BLaER1 treated with 17β-estradiol and CSF1 and Interleukin-3, amounts not matched to agents 10 nM and 100 nM (cell line): Measurements from ENCODE around the gene WHRN.

Experiments
- H3K27ac ChIP-seq, 11 experiments: shearing (Covaris generic); formaldehyde crosslinking; 2 replicates each; pipeline ENCODE4 v1.8.1; 2022
- H3K27me3 ChIP-seq, 11 experiments: shearing (Covaris generic); formaldehyde crosslinking; 2 replicates each; pipeline ENCODE4 v1.8.1; 2022
- H3K36me3 ChIP-seq, 11 experiments: shearing (Covaris generic); formaldehyde crosslinking; 2 replicates each; pipeline ENCODE4 v1.8.1; 2022
- H3K4me1 ChIP-seq, 10 experiments: shearing (Covaris generic); formaldehyde crosslinking; 2 replicates each; pipeline ENCODE4 v1.8.1; 2022
- H3K4me2 ChIP-seq, 11 experiments: shearing (Covaris generic); formaldehyde crosslinking; 2 replicates each; pipeline ENCODE4 v1.8.1; 2022
- H3K4me3 ChIP-seq, 10 experiments: shearing (Covaris generic); formaldehyde crosslinking; 2 replicates each; pipeline ENCODE4 v1.8.1; 2022
- H3K9ac ChIP-seq, 11 experiments: shearing (Covaris generic); formaldehyde crosslinking; 2 replicates each; pipeline ENCODE4 v1.8.1; 2022
- H3K9me3 ChIP-seq, 11 experiments: shearing (Covaris generic); formaldehyde crosslinking; replicated peaks in 1 of 11; 2 replicates each; pipeline ENCODE4 v1.8.1; 2022
- H4K20me1 ChIP-seq, 11 experiments: shearing (Covaris generic); formaldehyde crosslinking; 2 replicates each; pipeline ENCODE4 v1.8.1; 2022
- Cebpa-rat ChIP-seq, 11 experiments: shearing (Covaris generic); IDR thresholded peaks; 2 replicates each; pipeline ENCODE4 v1.8.1; 2022

The WHRN gene

GRCh38 chr9:114497727-114498382 lies 7.4 kb downstream of the WHRN start:
- H3K36me3 ChIP-seq: no peaks in the 10 kb centered on the region
- H4K20me1 ChIP-seq: no peaks in the 10 kb centered on the region
- H3K4me2 ChIP-seq: peak overlapping the region in 7 of 11 experiments; percentile 27 to 54 (median 42); a peak in 7 of 22 replicates
- H3K4me1 ChIP-seq: peaks cover 0 to 23% (median 14%) of the 10 kb centered on the region in 10 experiments; a peak in 17 of 20 replicates
- H3K27ac ChIP-seq: no peak overlapping the region
- H3K4me3 ChIP-seq: no peak overlapping the region
- no peak for TF ChIP-seq Cebpa-rat (IDR thresholded peaks at IDR 0.05)
- H3K27me3 ChIP-seq: peaks cover 0 to 29% (median 10%) of the 10 kb centered on the region in 11 experiments; a peak in 15 of 22 replicates
- no peaks in the 10 kb centered on the region for H3K9me3 ChIP-seq
- 0 out of 22 replicates have a peak overlapping the region, but pooled peaks of 1 of the 11 experiments have one; percentile 8 for H3K9ac ChIP-seq

- Histone ChIP-seq H4K20me1 (no peaks in the 10 kb centered on the region), H3K9ac (0 out of 22 replicates have a peak overlapping the region, but pooled peaks of 1 of the 11 experiments have one; percentile 8), H3K4me1 (peaks cover 0 to 23% (median 14%) of the 10 kb centered on the region in 10 experiments; a peak in 17 of 20 replicates), H3K4me2 (peak overlapping the region in 9 of 11 experiments; percentile 9 to 54 (median 42); a peak in 17 of 22 replicates), H3K9me3 (no peaks in the 10 kb centered on the region), H3K4me3 (no peak overlapping the region), H3K36me3 (no peaks in the 10 kb centered on the region), H3K27me3 (peaks cover 0 to 24% (median 8%) of the 10 kb centered on the region in 11 experiments; a peak in 12 of 22 replicates), H3K27ac (no peak overlapping the region)
- TF ChIP-seq Cebpa-rat (IDR thresholded peaks at IDR 0.05): no peak
Observed at GRCh38 chr9:114497236-114497635, 8.0 kb downstream of the WHRN start.

DNA sequence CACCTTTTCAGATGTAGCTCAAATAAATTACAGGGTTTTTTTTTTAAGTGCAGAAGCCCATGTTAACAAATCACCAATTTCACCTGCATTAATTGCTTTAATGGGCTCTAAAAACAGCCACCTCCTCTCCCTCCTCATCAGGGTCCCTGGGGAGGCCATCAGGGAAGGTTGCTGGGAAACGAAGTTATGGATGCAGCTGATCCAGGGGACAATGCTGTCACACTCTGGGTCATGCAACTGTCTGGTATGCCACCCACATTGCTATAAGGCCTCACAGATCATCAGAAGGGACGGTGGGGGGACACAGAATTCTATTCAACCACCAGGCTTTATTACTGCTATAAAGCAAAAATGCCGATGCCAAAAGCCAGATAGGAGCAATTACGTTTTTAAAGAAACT lies 9.3 kb downstream of the WHRN start:
- Histone ChIP-seq H3K36me3 (no peaks in the 10 kb centered on the region), H3K9ac (no peak overlapping the region), H3K4me1 (peaks cover 0 to 23% (median 14%) of the 10 kb centered on the region in 10 experiments; a peak in 17 of 20 replicates), H4K20me1 (no peaks in the 10 kb centered on the region), H3K27me3 (peaks cover 0 to 19% (median 8%) of the 10 kb centered on the region in 11 experiments; a peak in 10 of 22 replicates), H3K4me2 (no peak overlapping the region), H3K27ac (no peak overlapping the region), H3K4me3 (no peak overlapping the region), H3K9me3 (no peaks in the 10 kb centered on the region)
- TF ChIP-seq Cebpa-rat (IDR thresholded peaks at IDR 0.05): no peak

- Histone ChIP-seq H3K4me1 (peaks cover 0 to 25% (median 14%) of the 10 kb centered on the region in 10 experiments; a peak in 17 of 20 replicates), H4K20me1 (no peaks in the 10 kb centered on the region), H3K9ac (no peak overlapping the region), H3K27ac (no peak overlapping the region), H3K9me3 (no peaks in the 10 kb centered on the region), H3K36me3 (no peaks in the 10 kb centered on the region), H3K4me2 (no peak overlapping the region), H3K4me3 (no peak overlapping the region), H3K27me3 (peaks cover 0 to 12% (median 7%) of the 10 kb centered on the region in 11 experiments; a peak in 10 of 22 replicates)
- no peak for TF ChIP-seq Cebpa-rat (IDR thresholded peaks at IDR 0.05)
Observed at GRCh38 chr9:114494776-114495569, 10.3 kb downstream of the WHRN start.

DNA sequence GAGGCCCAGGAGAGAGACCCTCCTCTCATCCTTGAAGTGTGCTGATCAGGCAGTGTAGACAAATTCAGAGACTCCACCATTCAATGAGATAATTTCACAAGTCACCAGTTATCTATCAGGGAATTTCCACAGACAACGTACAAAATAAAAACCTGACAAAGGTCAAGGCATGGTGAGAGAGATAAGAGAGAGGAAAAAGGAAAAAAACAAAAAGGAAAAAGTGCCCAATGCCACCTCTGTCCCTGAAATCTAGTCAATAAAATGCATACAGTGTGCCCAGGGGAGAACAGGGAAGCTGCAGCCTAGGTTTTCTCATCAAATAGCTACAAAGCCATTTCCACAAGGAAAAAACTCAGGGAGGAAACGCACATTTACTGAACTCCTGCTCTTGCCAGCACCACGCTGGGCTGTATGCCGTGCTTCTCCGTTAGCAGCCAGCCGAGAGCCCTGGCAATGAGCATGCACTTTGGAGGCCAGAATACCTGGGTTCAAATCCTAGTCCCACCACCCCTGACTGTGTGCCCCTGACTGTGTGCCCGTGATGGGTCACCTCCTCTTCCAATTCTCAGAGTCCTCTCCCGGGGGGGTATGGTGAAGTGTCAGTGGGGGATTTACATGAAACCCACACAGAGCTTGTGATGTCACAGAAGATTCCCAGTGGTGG lies 11.6 kb downstream of the WHRN start:
- Histone ChIP-seq H3K9ac (no peak overlapping the region), H3K27me3 (peaks cover 0 to 5% (median 0%) of the 10 kb centered on the region in 11 experiments; a peak in 1 of 22 replicates), H3K36me3 (no peaks in the 10 kb centered on the region), H3K4me2 (no peak overlapping the region), H3K4me3 (no peak overlapping the region), H4K20me1 (no peaks in the 10 kb centered on the region), H3K4me1 (peaks cover 0 to 20% (median 13%) of the 10 kb centered on the region in 10 experiments; a peak in 16 of 20 replicates), H3K9me3 (no peaks in the 10 kb centered on the region), H3K27ac (no peak overlapping the region)
- no peak for TF ChIP-seq Cebpa-rat (IDR thresholded peaks at IDR 0.05)

- Histone ChIP-seq H3K36me3 (no peaks in the 10 kb centered on the region), H3K9ac (no peak overlapping the region), H4K20me1 (no peaks in the 10 kb centered on the region), H3K27ac (no peak overlapping the region), H3K4me3 (no peak overlapping the region), H3K4me1 (peaks cover 0 to 19% (median 13%) of the 10 kb centered on the region in 10 experiments; a peak in 16 of 20 replicates), H3K27me3 (peaks cover 0 to 5% (median 0%) of the 10 kb centered on the region in 11 experiments; a peak in 1 of 22 replicates), H3K4me2 (no peak overlapping the region), H3K9me3 (no peaks in the 10 kb centered on the region)
- TF ChIP-seq Cebpa-rat (IDR thresholded peaks at IDR 0.05): no peak
Observed at GRCh38 chr9:114492991-114493390, 12.3 kb downstream of the WHRN start.

GRCh38 chr9:114491430-114492003 lies 13.8 kb downstream of the WHRN start:
- no peak overlapping the region for H3K27ac ChIP-seq
- no peaks in the 10 kb centered on the region for H3K9me3 ChIP-seq
- H3K4me3 ChIP-seq: no peak overlapping the region
- H3K9ac ChIP-seq: no peak overlapping the region
- peaks cover 0 to 5% (median 0%) of the 10 kb centered on the region in 11 experiments; a peak in 1 of 22 replicates for H3K27me3 ChIP-seq
- H3K4me2 ChIP-seq: no peak overlapping the region
- TF ChIP-seq Cebpa-rat (IDR thresholded peaks at IDR 0.05): no peak
- H3K36me3 ChIP-seq: no peaks in the 10 kb centered on the region
- H4K20me1 ChIP-seq: no peaks in the 10 kb centered on the region
- peaks cover 0 to 7% (median under 1%) of the 10 kb centered on the region in 10 experiments; a peak in 5 of 20 replicates for H3K4me1 ChIP-seq

DNA sequence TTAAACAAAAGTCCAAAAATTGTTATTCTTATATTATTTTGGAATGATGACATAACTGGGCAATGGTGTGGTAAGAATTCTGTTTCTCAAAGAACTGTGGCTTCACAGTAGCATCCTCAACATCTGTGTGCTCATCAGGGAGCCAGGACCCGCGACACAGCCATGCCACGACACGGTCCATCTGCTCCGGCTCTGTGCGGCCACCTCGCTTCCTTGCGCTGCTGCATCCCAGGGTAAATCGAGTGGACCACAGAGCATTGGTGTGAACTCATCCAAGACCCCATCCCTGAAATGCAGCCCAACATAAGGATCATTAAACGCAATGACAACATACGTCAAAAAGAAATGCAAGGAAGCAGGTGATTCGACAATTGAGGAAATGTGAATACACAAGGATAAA lies 15.3 kb downstream of the WHRN start:
- no peak overlapping the region for H3K4me3 ChIP-seq
- no peaks in the 10 kb centered on the region for H4K20me1 ChIP-seq
- H3K27me3 ChIP-seq: peaks cover 0 to 5% (median 0%) of the 10 kb centered on the region in 11 experiments; a peak in 1 of 22 replicates
- H3K9me3 ChIP-seq: no peaks in the 10 kb centered on the region
- no peak overlapping the region for H3K27ac ChIP-seq
- no peaks in the 10 kb centered on the region for H3K36me3 ChIP-seq
- H3K4me1 ChIP-seq: peaks cover 3 to 15% (median 10%) of the 10 kb centered on the region in 10 experiments; a peak in 16 of 20 replicates
- no peak overlapping the region for H3K9ac ChIP-seq
- peak overlapping the region in 3 of 11 experiments; percentile 13 to 31 (median 23); a peak in 3 of 22 replicates for H3K4me2 ChIP-seq
- no peak for TF ChIP-seq Cebpa-rat (IDR thresholded peaks at IDR 0.05)
